Stomach smooth muscle (tissue), 2 donors: ENCODE results near the gene RPS6KA4.

ENCODE experiments used
- H3K27ac ChIP-seq: one replicate; pipeline ENCODE4 v1.7.0; 2013; ENCODE audit warnings: mild to moderate bottlenecking, low read length, inconsistent platforms
- H3K27me3 ChIP-seq, 2 donors: one replicate each; pipeline ENCODE4 v1.7.0; 2013; ENCODE audit warnings: low read length in 2 of 2; ENCODE audit not compliant: insufficient read depth in 2 of 2, control insufficient read depth in 1 of 2
- H3K36me3 ChIP-seq, 2 donors: one replicate each; pipeline ENCODE4 v1.7.0; 2013; ENCODE audit warnings: low read length in 2 of 2; ENCODE audit not compliant: control insufficient read depth in 2 of 2, insufficient read depth in 2 of 2
- H3K4me1 ChIP-seq: one replicate; pipeline ENCODE4 v1.7.0; 2013; ENCODE audit warnings: low read length; ENCODE audit not compliant: control insufficient read depth, insufficient read depth
- H3K4me3 ChIP-seq, 2 donors: one replicate each; pipeline ENCODE4 v1.7.0; 2013; ENCODE audit warnings: low read length in 2 of 2
- H3K9ac ChIP-seq, 2 donors: one replicate each; pipeline ENCODE4 v1.7.0; 2013; ENCODE audit warnings: low read length in 2 of 2, mild to moderate bottlenecking in 1 of 2
- H3K9me3 ChIP-seq, 2 donors: one replicate each; pipeline ENCODE4 v1.7.0; 2013; ENCODE audit warnings: low read length in 2 of 2; ENCODE audit not compliant: control insufficient read depth in 2 of 2
- donor health status: healthy.
- donor health status: Pancreatic carcinoma.

Gene RPS6KA4

GRCh38 chr11:64391839-64392238, 32.9 kb downstream of the RPS6KA4 start:
- Histone ChIP-seq H3K9me3 (no peaks in the 10 kb centered on the region), H3K4me3 (no peak overlapping the region), H3K4me1 (peaks cover 6% of the 10 kb centered on the region), H3K27me3 (peaks cover 0 to 4% of the 10 kb centered on the region in 2 donors), H3K9ac (no peak overlapping the region), H3K27ac (no peak overlapping the region), H3K36me3 (no peaks in the 10 kb centered on the region)

- Histone ChIP-seq H3K27me3 (peaks cover 4 to 8% of the 10 kb centered on the region in 2 donors), H3K27ac (no peak overlapping the region), H3K9ac (no peak overlapping the region), H3K4me1 (peaks cover 10% of the 10 kb centered on the region), H3K36me3 (no peaks in the 10 kb centered on the region), H3K4me3 (no peak overlapping the region), H3K9me3 (no peaks in the 10 kb centered on the region)
These were observed 36.6 kb downstream of the RPS6KA4 start for GRCh38 chr11:64395545-64396078.

- Histone ChIP-seq H3K36me3 (no peaks in the 10 kb centered on the region), H3K27me3 (peaks cover 4 to 8% of the 10 kb centered on the region in 2 donors), H3K27ac (no peak overlapping the region), H3K4me3 (no peak overlapping the region), H3K4me1 (peaks cover 10% of the 10 kb centered on the region), H3K9ac (no peak overlapping the region), H3K9me3 (no peaks in the 10 kb centered on the region)
These were observed 37.2 kb downstream of the RPS6KA4 start for GRCh38 chr11:64396079-64396591.

- no peak overlapping the region for H3K27ac ChIP-seq
- H3K9me3 ChIP-seq = no peaks in the 10 kb centered on the region
- peaks cover 6% of the 10 kb centered on the region for H3K4me1 ChIP-seq
- peaks cover 4 to 10% of the 10 kb centered on the region in 2 donors for H3K27me3 ChIP-seq
- no peak overlapping the region for H3K9ac ChIP-seq
- H3K4me3 ChIP-seq = no peak overlapping the region
- H3K36me3 ChIP-seq = no peaks in the 10 kb centered on the region
These were observed 41.1 kb downstream of the RPS6KA4 start for GRCh38 chr11:64400102-64400501.

- no peaks in the 10 kb centered on the region for H3K36me3 ChIP-seq
- no peak overlapping the region for H3K27ac ChIP-seq
- no peaks in the 10 kb centered on the region for H3K9me3 ChIP-seq
- H3K9ac ChIP-seq = no peak overlapping the region
- peaks cover 4 to 10% of the 10 kb centered on the region in 2 donors for H3K27me3 ChIP-seq
- peaks cover 4% of the 10 kb centered on the region for H3K4me1 ChIP-seq
- no peak overlapping the region for H3K4me3 ChIP-seq
These were observed 41.7 kb downstream of the RPS6KA4 start for GRCh38 chr11:64400667-64401066.

- Histone ChIP-seq H3K9ac (no peak overlapping the region), H3K4me3 (no peak overlapping the region), H3K27ac (no peak overlapping the region), H3K4me1 (peaks cover 10% of the 10 kb centered on the region), H3K36me3 (no peaks in the 10 kb centered on the region), H3K9me3 (no peaks in the 10 kb centered on the region), H3K27me3 (peaks cover 4 to 6% of the 10 kb centered on the region in 2 donors)
These were observed 42.8 kb downstream of the RPS6KA4 start for GRCh38 chr11:64401775-64402174.

GRCh38 chr11:64403106-64403505, 44.1 kb downstream of the RPS6KA4 start:
- H3K4me3 ChIP-seq = no peak overlapping the region
- H3K27me3 ChIP-seq = peaks cover 4 to 6% of the 10 kb centered on the region in 2 donors
- peaks cover 13% of the 10 kb centered on the region for H3K4me1 ChIP-seq
- H3K27ac ChIP-seq = no peak overlapping the region
- no peak overlapping the region for H3K9ac ChIP-seq
- no peaks in the 10 kb centered on the region for H3K36me3 ChIP-seq
- H3K9me3 ChIP-seq = no peaks in the 10 kb centered on the region

- no peak overlapping the region for H3K27ac ChIP-seq
These were observed 47.4 kb downstream of the RPS6KA4 start for GRCh38 chr11:64406221-64406946.

GRCh38 chr11:64407221-64407620, 48.3 kb downstream of the RPS6KA4 start:
- Histone ChIP-seq H3K36me3 (no peaks in the 10 kb centered on the region), H3K9ac (no peak overlapping the region), H3K9me3 (no peaks in the 10 kb centered on the region), H3K4me1 (peaks cover 12% of the 10 kb centered on the region), H3K4me3 (no peak overlapping the region), H3K27ac (no peak overlapping the region), H3K27me3 (peaks cover 0 to 9% of the 10 kb centered on the region in 2 donors)

More at GRCh38 chr11:64406221-64406946, 47.4 kb downstream of the RPS6KA4 start:
- Histone ChIP-seq H3K36me3 (no peaks in the 10 kb centered on the region), H3K9ac (no peak overlapping the region), H3K9me3 (no peaks in the 10 kb centered on the region), H3K4me3 (no peak overlapping the region), H3K27me3 (peaks cover 0 to 9% of the 10 kb centered on the region in 2 donors), H3K4me1 (peaks cover 12% of the 10 kb centered on the region)

- Histone ChIP-seq H3K27me3 (peaks cover 0 to 9% of the 10 kb centered on the region in 2 donors), H3K9ac (no peak overlapping the region), H3K27ac (no peak overlapping the region), H3K36me3 (no peaks in the 10 kb centered on the region), H3K4me3 (no peak overlapping the region), H3K4me1 (peaks cover 12% of the 10 kb centered on the region), H3K9me3 (no peaks in the 10 kb centered on the region)
These were observed 48.7 kb downstream of the RPS6KA4 start for GRCh38 chr11:64407630-64408029.

GRCh38 chr11:64409278-64409677, 50.3 kb downstream of the RPS6KA4 start:
- Histone ChIP-seq H3K9me3 (no peaks in the 10 kb centered on the region), H3K27me3 (peaks cover 0 to 7% of the 10 kb centered on the region in 2 donors), H3K27ac (no peak overlapping the region), H3K9ac (no peak overlapping the region), H3K4me3 (no peak overlapping the region), H3K36me3 (no peaks in the 10 kb centered on the region), H3K4me1 (peaks cover 12% of the 10 kb centered on the region)
